Measurements from ENCODE around the gene SERTAD4.

Gene SERTAD4

DNA sequence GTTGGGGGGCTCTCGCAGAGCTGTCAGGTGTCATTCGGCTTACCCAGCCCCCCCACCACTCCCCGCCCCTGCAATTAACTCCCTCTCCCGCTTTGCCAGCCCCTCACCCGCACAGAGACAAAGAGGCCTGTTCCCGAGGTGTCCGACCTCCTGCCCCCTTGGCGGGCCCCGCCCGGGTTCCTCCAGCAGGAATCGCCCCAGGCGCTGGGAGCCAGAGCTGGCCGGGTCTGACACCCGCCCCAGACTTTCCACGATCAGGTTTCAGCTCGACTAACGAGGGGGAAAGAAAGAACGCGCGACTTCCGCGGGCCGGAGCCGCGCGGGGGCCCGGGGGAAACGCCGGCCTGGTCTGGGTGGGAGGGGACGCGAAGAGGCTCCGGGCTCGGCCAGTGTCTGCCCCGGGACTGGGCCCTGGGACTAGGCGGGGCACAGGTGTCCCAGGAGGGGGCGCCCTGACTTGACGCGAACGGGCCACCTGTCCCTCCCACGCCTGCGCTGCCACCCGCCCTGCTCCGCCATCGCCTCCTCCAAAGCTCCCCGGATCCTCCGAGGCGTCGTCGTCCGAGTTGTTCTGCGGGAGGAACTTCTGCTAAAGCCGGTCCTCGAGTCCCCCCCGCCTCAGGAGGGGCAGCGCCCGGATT lies 59.8 kb downstream of the SERTAD4 start:
- no peak for DNase-seq (ENCODE audit: low read depth)
- H3K4me3 ChIP-seq (ENCODE audit: low read depth, low read length), result no peak overlapping the region
- no peak for TF ChIP-seq CTCF (conservative IDR thresholded peaks at IDR 0.05; ENCODE audit: low read depth, low read length)

DNA sequence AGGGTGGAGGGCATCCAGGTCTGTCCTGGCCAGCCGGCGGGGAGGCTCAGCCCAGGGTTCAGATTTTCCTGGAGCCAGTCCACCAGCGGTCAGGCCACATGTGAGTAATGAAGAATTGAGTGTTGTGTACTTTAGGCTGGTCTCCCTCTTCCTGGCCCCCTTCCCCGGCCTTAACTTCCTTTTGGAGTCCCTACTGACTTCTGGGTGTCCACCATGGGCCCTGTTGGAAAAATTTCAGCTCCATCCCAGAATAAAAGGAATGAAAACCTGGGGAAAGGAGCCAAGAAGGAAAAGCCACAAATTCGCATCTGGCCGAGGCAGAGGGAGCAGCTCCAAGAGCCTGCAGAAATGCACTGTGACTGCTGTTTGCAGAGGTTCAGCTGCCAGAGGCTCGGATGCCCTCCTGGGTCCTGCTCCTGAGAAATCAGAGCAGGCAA lies 60.6 kb downstream of the SERTAD4 start:
- DNase-seq (ENCODE audit: low read depth), result no peak
- no peak overlapping the region for H3K4me3 ChIP-seq (ENCODE audit: low read depth, low read length)
- TF ChIP-seq CTCF (conservative IDR thresholded peaks at IDR 0.05; ENCODE audit: low read depth, low read length), result no peak

DNA sequence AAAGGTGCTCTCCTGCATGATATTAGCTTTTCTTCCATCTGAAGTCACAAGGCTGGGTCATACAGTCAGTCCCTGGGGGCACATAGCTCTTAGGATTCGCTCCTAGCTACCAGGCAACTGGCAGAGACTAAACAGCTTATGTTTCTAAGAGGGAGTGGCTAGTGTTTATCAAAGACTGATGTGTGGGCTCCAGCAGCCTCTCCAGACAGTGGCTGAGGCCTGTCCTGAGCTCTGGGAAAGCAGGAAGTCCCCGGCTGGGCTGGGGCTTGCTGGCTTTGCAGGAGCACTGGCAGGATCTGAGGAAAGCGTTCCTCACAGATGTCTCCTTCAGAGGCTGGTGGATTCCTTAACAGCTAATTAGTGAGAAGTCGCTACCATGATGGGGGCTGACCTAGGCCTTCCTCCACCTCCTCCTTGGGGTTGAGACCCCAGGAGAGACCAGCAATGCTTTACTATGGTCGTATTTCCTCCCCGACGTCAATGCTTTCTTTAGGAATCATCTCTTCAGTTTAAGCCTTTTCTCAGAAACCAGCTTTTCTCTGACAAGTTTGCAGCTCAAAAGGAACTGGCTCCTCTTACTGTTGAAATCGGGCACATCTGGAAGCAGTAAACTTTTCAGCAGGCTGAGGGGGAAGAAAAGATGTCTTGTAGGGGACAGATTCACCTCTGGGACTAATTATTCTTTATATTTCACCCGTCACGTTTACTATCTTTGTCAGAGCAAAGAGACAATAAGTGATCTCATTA lies 62.6 kb downstream of the SERTAD4 start:
- TF ChIP-seq CTCF (conservative IDR thresholded peaks at IDR 0.05; ENCODE audit: low read depth, low read length), result no peak
- no peak for DNase-seq (ENCODE audit: low read depth)
- no peak overlapping the region for H3K4me3 ChIP-seq (ENCODE audit: low read depth, low read length)
